GM20431 (cell line): ENCODE results near the gene PLP2.
"Not testable (repeated sequence)": the region's sequence is repeated elsewhere in the genome, so short reads cannot be mapped to it uniquely, and the experiment has no call there.

ENCODE experiments used
- in situ Hi-C: fragments of 300-500 bp; cut with MseI, MboI; formaldehyde crosslinking; loops from one replicate; pipeline ENCODE4 v1.15.0; 2020; ENCODE audit warnings: low sequenced_read_pairs; ENCODE audit not compliant: unreplicated experiment

Gene PLP2

GRCh38 chrX:49171752-49172279 lies at the start of gene PLP2:
TSS of gene PLP2 (plus strand) at chrX:49171898. CDS start at chrX:49172001, 103 bp downstream.
- in situ Hi-C loops = no loop called here

- in situ Hi-C loops = no loop called here
These were observed 49.2 kb upstream of the PLP2 start for GRCh38 chrX:49122499-49122898.

GRCh38 chrX:49127742-49128258 lies 43.9 kb upstream of the PLP2 start:
- in situ Hi-C loops = not testable (repeated sequence)

- in situ Hi-C loops = no loop called here
These were observed 42.3 kb upstream of the PLP2 start for GRCh38 chrX:49129427-49129826.

GRCh38 chrX:49132275-49132674 lies 39.4 kb upstream of the PLP2 start:
- in situ Hi-C loops = not testable (repeated sequence)

- in situ Hi-C loops = no loop called here
These were observed 37.9 kb upstream of the PLP2 start for GRCh38 chrX:49133759-49134158.

GRCh38 chrX:49137492-49137891 lies 34.2 kb upstream of the PLP2 start:
- in situ Hi-C loops = no loop called here

GRCh38 chrX:49139713-49140112 lies 32.0 kb upstream of the PLP2 start:
- in situ Hi-C loops = no loop called here

- in situ Hi-C loops = not testable (repeated sequence)
These were observed 29.4 kb upstream of the PLP2 start for GRCh38 chrX:49142264-49142663.

- in situ Hi-C loops = not testable (repeated sequence)
These were observed 28.5 kb upstream of the PLP2 start for GRCh38 chrX:49143154-49143553.

GRCh38 chrX:49147282-49147681 lies 24.4 kb upstream of the PLP2 start:
- in situ Hi-C loops = no loop called here

GRCh38 chrX:49147936-49148335 lies 23.8 kb upstream of the PLP2 start:
- in situ Hi-C loops = no loop called here

- in situ Hi-C loops = not testable (repeated sequence)
These were observed 23.2 kb upstream of the PLP2 start for GRCh38 chrX:49148390-49149100.

GRCh38 chrX:49149291-49149690 lies 22.4 kb upstream of the PLP2 start:
- in situ Hi-C loops = not testable (repeated sequence)

GRCh38 chrX:49153467-49153866 lies 18.2 kb upstream of the PLP2 start:
- in situ Hi-C loops = no loop called here

GRCh38 chrX:49155243-49155899 lies 16.3 kb upstream of the PLP2 start:
- in situ Hi-C loops = no loop called here

- in situ Hi-C loops = no loop called here
These were observed 15.5 kb upstream of the PLP2 start for GRCh38 chrX:49155900-49156837.

GRCh38 chrX:49157194-49157593 lies 14.5 kb upstream of the PLP2 start:
- in situ Hi-C loops = no loop called here

- in situ Hi-C loops = no loop called here
These were observed 10.8 kb upstream of the PLP2 start for GRCh38 chrX:49160908-49161307.

GRCh38 chrX:49161632-49162031 lies 10.1 kb upstream of the PLP2 start:
- in situ Hi-C loops = no loop called here
